A673 (cell line): ENCODE data around the gene MYH16. TPM values are rescaled to one million over a fixed set of nuclear protein-coding genes. Genes with fewer than 3 reads are reported as not detected.

Source experiments
- BruUV-seq: library from RNA; stranded (reverse); fragments of 400-500 nt; replicated peaks from 2 replicates; lab custom pipeline; 2021; lab: Mats Ljungman, UMichigan
- CTCF ChIA-PET: fragments of 300-600 bp; sonication (Branson Sonifier 250); formaldehyde crosslinking; loops from one replicate; lab custom pipeline; 2022; ENCODE audit warnings: antibody characterized with exemption; lab: Charles Lee
- POLR2A ChIA-PET: fragments of 300-600 bp; sonication (Branson Sonifier 250); formaldehyde crosslinking; loops from one replicate; lab custom pipeline; 2022; ENCODE audit warnings: antibody characterized with exemption; ENCODE audit not compliant: low non-redundant PET; lab: Charles Lee
- DNase-seq: peaks from one replicate; pipeline ENCODE4 v3.0.0-alpha.2; 2015; ENCODE audit warnings: low spot score
- H3K27ac ChIP-seq: fragments of 200-600 bp; sonication (generic); 2 replicates; pipeline ENCODE4 v1.5.1; 2016; ENCODE audit warnings: mixed run types, low read depth, mild to moderate bottlenecking, mixed read lengths, antibody characterized with exemption, low read length; ENCODE audit not compliant: poor library complexity, severe bottlenecking
- H3K27me3 ChIP-seq: fragments of 200-600 bp; sonication (generic); replicated peaks from 2 replicates; pipeline ENCODE4 v1.6.1; 2017; ENCODE audit warnings: mixed run types, low read depth, mild to moderate bottlenecking, mixed read lengths, antibody characterized with exemption, low read length; ENCODE audit not compliant: insufficient read depth, poor library complexity
- H3K36me3 ChIP-seq: fragments of 200-600 bp; sonication (generic); 2 replicates; pipeline ENCODE4 v1.6.1; 2016; ENCODE audit warnings: mixed run types, mild to moderate bottlenecking, mixed read lengths, antibody characterized with exemption, low read length; ENCODE audit not compliant: insufficient read depth, poor library complexity, severe bottlenecking
- H3K4me1 ChIP-seq: fragments of 200-600 bp; sonication (generic); 2 replicates; pipeline ENCODE4 v1.6.1; 2017; ENCODE audit warnings: mixed run types, mild to moderate bottlenecking, mixed read lengths, antibody characterized with exemption, low read length; ENCODE audit not compliant: insufficient read depth, poor library complexity, severe bottlenecking
- H3K4me3 ChIP-seq: fragments of 200-600 bp; sonication (generic); 2 replicates; pipeline ENCODE4 v1.5.1; 2016; ENCODE audit warnings: low read depth, mixed run types, mild to moderate bottlenecking, mixed read lengths, low read length; ENCODE audit not compliant: poor library complexity, severe bottlenecking
- H3K9me3 ChIP-seq: fragments of 200-600 bp; sonication (generic); 2 replicates; pipeline ENCODE4 v1.6.1; 2016; ENCODE audit warnings: mixed run types, low read depth, mild to moderate bottlenecking, mixed read lengths, antibody characterized with exemption, low read length; ENCODE audit not compliant: poor library complexity, severe bottlenecking
- CTCF ChIP-seq: fragments of 300-800, 200-600 bp; sonication (generic); conservative IDR thresholded peaks from 2 replicates; pipeline ENCODE4 v1.5.1; 2017; ENCODE audit warnings: low read depth, mild to moderate bottlenecking, antibody characterized with exemption, low read length, moderate library complexity, mixed read lengths
- EZH2 ChIP-seq: fragments of 200-600 bp; sonication (generic); IDR thresholded peaks from 2 replicates; pipeline ENCODE4 v1.6.1; 2017; ENCODE audit warnings: borderline replicate concordance, low read depth, mild to moderate bottlenecking, mixed read lengths, antibody characterized with exemption, low read length; ENCODE audit not compliant: poor library complexity, severe bottlenecking
- intact Hi-C: fragments of 100-400 bp; cut with micrococcal nuclease; formaldehyde crosslinking; loops from one replicate; pipeline ENCODE4 v1.10.0; 2022; ENCODE audit not compliant: unreplicated experiment
- total RNA-seq: library from RNA; stranded (reverse); gene quantifications from 2 replicates; pipeline ENCODE4 v1.2.3, GENCODE V29; 2021

MYH16 gene
- total RNA-seq, 1 experiment from 2014 or later: not detected

- intact Hi-C loops: no loop called here
- CTCF ChIA-PET: no interaction called here
- H3K9me3 ChIP-seq: no peaks in the 10 kb centered on the region
- TF ChIP-seq EZH2 (no peak), CTCF (no peak)
- no peak overlapping the region for H3K4me3 ChIP-seq
- no TSS peak for BruUV-seq
- POLR2A ChIA-PET: no interaction called here
- no peak overlapping the region for H3K27ac ChIP-seq
- no peaks in the 10 kb centered on the region for H3K4me1 ChIP-seq
- H3K27me3 ChIP-seq: no peaks in the 10 kb centered on the region
- H3K36me3 ChIP-seq: no peaks in the 10 kb centered on the region
- no peak for DNase-seq
Measured at GRCh38 chr7:99249985-99250575, 22.6 kb upstream of the MYH16 start.

GRCh38 chr7:99252166-99252895 lies 20.3 kb upstream of the MYH16 start:
- DNase-seq: no peak
- Histone ChIP-seq H3K36me3 (no peaks in the 10 kb centered on the region), H3K27me3 (no peaks in the 10 kb centered on the region), H3K4me1 (no peaks in the 10 kb centered on the region), H3K27ac (no peak overlapping the region), H3K9me3 (no peaks in the 10 kb centered on the region), H3K4me3 (no peak overlapping the region)
- BruUV-seq: no TSS peak
- TF ChIP-seq EZH2 (no peak), CTCF (no peak)
- POLR2A ChIA-PET: no interaction called here
- intact Hi-C loops: no loop called here
- CTCF ChIA-PET: no interaction called here

GRCh38 chr7:99253369-99253768 lies 19.3 kb upstream of the MYH16 start:
- Histone ChIP-seq H3K36me3 (no peaks in the 10 kb centered on the region), H3K4me3 (no peak overlapping the region), H3K27ac (no peak overlapping the region), H3K9me3 (no peaks in the 10 kb centered on the region), H3K27me3 (no peaks in the 10 kb centered on the region), H3K4me1 (no peaks in the 10 kb centered on the region)
- POLR2A ChIA-PET: no interaction called here
- no TSS peak for BruUV-seq
- intact Hi-C loops: no loop called here
- CTCF ChIA-PET: no interaction called here
- no peak for DNase-seq
- TF ChIP-seq EZH2: no peak
- no peak for TF ChIP-seq CTCF
